GM23248 (cell line): ENCODE results near the gene MAP3K20. TPM values are rescaled to one million over a fixed set of nuclear protein-coding genes. Genes with fewer than 3 reads are reported as not detected.

Experiments
- DNase-seq: peaks from one replicate; pipeline ENCODE4 v3.0.0-alpha.2; 2015
- H2AFZ ChIP-seq: fragments of 200-600 bp; sonication (generic); 2 replicates; pipeline ENCODE4 v1.6.1; 2016; ENCODE audit warnings: antibody characterized with exemption
- H3F3A ChIP-seq: fragments of 200-600 bp; sonication (generic); 2 replicates; pipeline ENCODE4 v1.6.1; 2016; ENCODE audit warnings: mild to moderate bottlenecking, antibody characterized with exemption, mixed run types; ENCODE audit not compliant: insufficient read depth
- H3K27ac ChIP-seq: fragments of 200-600 bp; sonication (generic); 2 replicates; pipeline ENCODE4 v1.5.1; 2016; ENCODE audit warnings: mild to moderate bottlenecking
- H3K27me3 ChIP-seq: fragments of 200-600 bp; sonication (generic); replicated peaks from 2 replicates; pipeline ENCODE4 v1.6.1; 2016; ENCODE audit warnings: mild to moderate bottlenecking; ENCODE audit not compliant: insufficient read depth
- H3K36me3 ChIP-seq: fragments of 200-600 bp; sonication (generic); 2 replicates; pipeline ENCODE4 v1.6.1; 2016; ENCODE audit warnings: low read depth, mild to moderate bottlenecking
- H3K4me1 ChIP-seq: fragments of 200-600 bp; sonication (generic); 2 replicates; pipeline ENCODE4 v1.6.1; 2016; ENCODE audit warnings: mild to moderate bottlenecking; ENCODE audit not compliant: insufficient read depth
- H3K4me2 ChIP-seq: fragments of 200-600 bp; sonication (generic); one replicate; pipeline ENCODE4 v1.6.1; 2016; ENCODE audit warnings: mild to moderate bottlenecking; ENCODE audit not compliant: unreplicated experiment
- H3K4me3 ChIP-seq: fragments of 200-600 bp; sonication (generic); 2 replicates; pipeline ENCODE4 v1.5.1; 2016; ENCODE audit warnings: mild to moderate bottlenecking
- H3K79me2 ChIP-seq: fragments of 200-600 bp; sonication (generic); 2 replicates; pipeline ENCODE4 v1.6.1; 2016; ENCODE audit warnings: mild to moderate bottlenecking; ENCODE audit not compliant: insufficient read depth
- H3K9ac ChIP-seq: fragments of 200-600 bp; sonication (generic); 2 replicates; pipeline ENCODE4 v1.6.1; 2016; ENCODE audit warnings: mild to moderate bottlenecking
- H3K9me2 ChIP-seq: fragments of 200-600 bp; sonication (generic); 2 replicates; pipeline ENCODE4 v1.6.1; 2016; ENCODE audit warnings: mixed run types, mild to moderate bottlenecking, moderate library complexity; ENCODE audit not compliant: insufficient read depth
- H3K9me3 ChIP-seq: fragments of 200-600 bp; sonication (generic); one replicate; pipeline ENCODE4 v1.6.1; 2017; ENCODE audit warnings: low read depth
- H4K20me1 ChIP-seq: fragments of 200-600 bp; sonication (generic); 2 replicates; pipeline ENCODE4 v1.6.0; 2016; ENCODE audit not compliant: insufficient read depth
- EZH2 ChIP-seq: fragments of 200-600 bp; sonication (generic); IDR thresholded peaks from 2 replicates; pipeline ENCODE4 v1.6.1; 2018; ENCODE audit warnings: antibody characterized with exemption, mild to moderate bottlenecking; ENCODE audit not compliant: insufficient read depth, poor library complexity, severe bottlenecking
- EZH2phosphoT487 ChIP-seq: fragments of 200-600 bp; sonication (generic); IDR thresholded peaks from 2 replicates; pipeline ENCODE4 v1.6.1; 2018; ENCODE audit warnings: antibody characterized with exemption, moderate library complexity, mild to moderate bottlenecking, low read depth; ENCODE audit not compliant: insufficient read depth
- WGBS, 2 experiments: methylation state at CpG; one replicate each; pipeline ENCODE4 v1.1.6; 2015 to 2017; ENCODE audit warnings: low lambda C conversion rate in 2 of 2, low coverage in 1 of 2; ENCODE audit errors: missing lambda C conversion rate in 2 of 2; 5-methylcytosine and 5-hydroxymethylcytosine counted together
- in situ Hi-C: fragments of 300-500 bp; cut with MboI; formaldehyde crosslinking; loops from 2 replicates; pipeline ENCODE4 v1.15.0; 2020
- polyA plus RNA-seq: library from polyadenylated mRNA; unstranded; fragments of >200 nt; fragmentation: Nextera tagmentation; extraction: Ambion mirVana; gene quantifications from 2 replicates; pipeline ENCODE4 v1.2.1, GENCODE V29; 2016
- total RNA-seq: library from RNA; depleted of rRNA; stranded (reverse); fragments of >200 nt; shearing (Covaris generic); gene quantifications from 2 replicates; pipeline ENCODE4 v1.2.3, GENCODE V29; 2014

MAP3K20 gene
- total and polyA plus RNA-seq, 2 experiments from 2014 or later, result 55.0 to 68.9 TPM

GRCh38 chr2:173187941-173188788, 112.5 kb downstream of the MAP3K20 start:
- DNase-seq, result peak; percentile 85
- no peak overlapping the region for H2AFZ ChIP-seq
- H3K27me3 ChIP-seq, result no peaks in the 10 kb centered on the region
- H4K20me1 ChIP-seq, result no peaks in the 10 kb centered on the region
- in situ Hi-C loops, result no loop called here
- no peaks in the 10 kb centered on the region for H3K9me2 ChIP-seq
- peak overlapping the region; percentile 50 for H3K4me2 ChIP-seq
- H3K4me1 ChIP-seq, result peaks cover 54% of the 10 kb centered on the region
- peaks cover 21% of the 10 kb centered on the region for H3K79me2 ChIP-seq
- H3F3A ChIP-seq, result peaks cover 67% of the 10 kb centered on the region
- peak overlapping the region; percentile 48 for H3K27ac ChIP-seq
- no peaks in the 10 kb centered on the region for H3K9me3 ChIP-seq
- TF ChIP-seq EZH2phosphoT487 (no peak), EZH2 (no peak)
- no peak overlapping the region for H3K4me3 ChIP-seq
- H3K36me3 ChIP-seq, result 0 out of 2 replicates have a peak, but pooled peaks cover 3% of the 10 kb centered on the region
- 55 to 61% methylated on average over 6 of the region's 6 CpGs for WGBS, 2 experiments
- H3K9ac ChIP-seq, result peak overlapping the region; percentile 22

- Histone ChIP-seq H3K79me2 (peaks cover 20% of the 10 kb centered on the region; the same call in 1 of the 2 replicates), H2AFZ (no peak overlapping the region), H3K9ac (no peak overlapping the region; the same call in 1 of the 2 replicates), H3K4me3 (no peak overlapping the region), H3K27ac (peak overlapping the region; percentile 54), H3K27me3 (no peaks in the 10 kb centered on the region), H3K9me3 (no peaks in the 10 kb centered on the region), H3F3A (peaks cover 48% of the 10 kb centered on the region), H3K36me3 (0 out of 2 replicates have a peak, but pooled peaks cover 3% of the 10 kb centered on the region), H3K4me2 (peak overlapping the region; percentile 10), H3K9me2 (no peaks in the 10 kb centered on the region), H4K20me1 (no peaks in the 10 kb centered on the region), H3K4me1 (peaks cover 44% of the 10 kb centered on the region)
- 36 to 44% methylated on average over 3 of the region's 3 CpGs for WGBS, 2 experiments
- in situ Hi-C loops, result no loop called here
- TF ChIP-seq EZH2 (no peak), EZH2phosphoT487 (no peak)
- peak; percentile 80 for DNase-seq
Measured at GRCh38 chr2:173191601-173192000, 116.0 kb downstream of the MAP3K20 start.

- Histone ChIP-seq H3K27me3 (no peaks in the 10 kb centered on the region), H2AFZ (no peak overlapping the region), H3K9me2 (no peaks in the 10 kb centered on the region), H3K4me1 (peaks cover 44% of the 10 kb centered on the region), H3K4me2 (no peak overlapping the region), H3K36me3 (0 out of 2 replicates have a peak, but pooled peaks cover 3% of the 10 kb centered on the region), H3K79me2 (peaks cover 16% of the 10 kb centered on the region; the same call in 1 of the 2 replicates), H3F3A (peaks cover 46% of the 10 kb centered on the region), H3K27ac (peak overlapping the region; percentile 54), H3K9ac (no peak overlapping the region), H3K4me3 (no peak overlapping the region), H3K9me3 (no peaks in the 10 kb centered on the region), H4K20me1 (no peaks in the 10 kb centered on the region)
- in situ Hi-C loops, result no loop called here
- DNase-seq, result no peak
- no peak for TF ChIP-seq EZH2
- TF ChIP-seq EZH2phosphoT487, result no peak
- WGBS, 2 experiments, result 85 to 95% methylated on average over 4 of the region's 4 CpGs
Measured at GRCh38 chr2:173192071-173192470, 116.4 kb downstream of the MAP3K20 start.

GRCh38 chr2:173193925-173194324, 118.3 kb downstream of the MAP3K20 start:
- 86 to 92% methylated on average over 1 of the region's 1 CpG for WGBS, 2 experiments

More at GRCh38 chr2:173193925-173194324, 118.3 kb downstream of the MAP3K20 start:
- 0 out of 2 replicates have a peak, but pooled peaks cover 14% of the 10 kb centered on the region for H3K79me2 ChIP-seq
- in situ Hi-C loops, result no loop called here
- H3K9ac ChIP-seq, result no peak overlapping the region
- H2AFZ ChIP-seq, result no peak overlapping the region
- H3K36me3 ChIP-seq, result peaks cover 12% of the 10 kb centered on the region; the same call in 1 of the 2 replicates
- no peaks in the 10 kb centered on the region for H3K9me3 ChIP-seq
- no peaks in the 10 kb centered on the region for H4K20me1 ChIP-seq
- TF ChIP-seq EZH2phosphoT487, result no peak
- no peak for TF ChIP-seq EZH2
- peaks cover 32% of the 10 kb centered on the region for H3F3A ChIP-seq
- no peak overlapping the region for H3K4me3 ChIP-seq
- no peaks in the 10 kb centered on the region for H3K9me2 ChIP-seq
- peaks cover 28% of the 10 kb centered on the region for H3K4me1 ChIP-seq
- H3K4me2 ChIP-seq, result no peak overlapping the region
- no peak overlapping the region for H3K27ac ChIP-seq
- H3K27me3 ChIP-seq, result no peaks in the 10 kb centered on the region
- peak; percentile 54 for DNase-seq
